ENCODE results near the gene SLC22A9.

Gene SLC22A9

DNA sequence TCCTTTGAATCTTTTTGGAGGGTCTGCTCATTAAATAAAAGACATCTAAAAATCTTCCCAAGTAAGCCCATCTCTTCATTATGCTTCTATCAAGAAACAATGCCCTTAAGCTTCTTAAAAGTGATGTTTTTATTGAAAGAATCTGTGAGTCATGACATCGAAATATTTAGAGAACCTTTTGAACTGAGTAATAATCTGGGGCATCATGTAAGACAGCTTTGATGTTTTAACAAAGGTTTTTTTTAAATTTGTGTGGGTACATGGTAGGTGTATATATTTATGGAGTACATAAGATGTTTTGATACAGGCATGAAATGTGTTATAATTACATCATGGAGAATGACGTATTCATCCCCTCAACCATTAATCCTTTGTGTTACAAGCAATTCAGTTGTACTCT, 74.6 kb downstream of the SLC22A9 start:
- no peak for DNase-seq (ENCODE audit: low read depth in 2 of 3, low spot score in 2 of 3)

DNA sequence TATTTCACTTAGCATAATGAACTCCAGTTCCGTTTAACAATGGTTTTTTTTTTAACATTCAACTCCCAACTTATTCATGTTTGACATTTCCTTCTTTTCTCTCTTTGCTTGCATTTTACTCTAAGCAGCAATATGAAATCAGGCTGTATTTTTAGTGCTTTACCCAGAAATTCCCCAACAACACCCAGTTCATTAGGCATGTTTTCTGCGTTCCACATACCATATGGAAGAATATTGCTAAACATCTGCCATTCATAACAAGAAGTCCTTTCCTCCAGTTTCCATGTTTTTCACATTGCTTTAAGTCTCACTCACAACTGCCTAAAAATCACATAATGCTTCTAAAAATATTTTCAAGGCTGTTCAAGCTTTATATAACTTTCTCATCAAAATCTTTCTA, 75.5 kb downstream of the SLC22A9 start:
- DNase-seq (ENCODE audit: low read depth in 2 of 3, low spot score in 2 of 3) = no peak

DNA sequence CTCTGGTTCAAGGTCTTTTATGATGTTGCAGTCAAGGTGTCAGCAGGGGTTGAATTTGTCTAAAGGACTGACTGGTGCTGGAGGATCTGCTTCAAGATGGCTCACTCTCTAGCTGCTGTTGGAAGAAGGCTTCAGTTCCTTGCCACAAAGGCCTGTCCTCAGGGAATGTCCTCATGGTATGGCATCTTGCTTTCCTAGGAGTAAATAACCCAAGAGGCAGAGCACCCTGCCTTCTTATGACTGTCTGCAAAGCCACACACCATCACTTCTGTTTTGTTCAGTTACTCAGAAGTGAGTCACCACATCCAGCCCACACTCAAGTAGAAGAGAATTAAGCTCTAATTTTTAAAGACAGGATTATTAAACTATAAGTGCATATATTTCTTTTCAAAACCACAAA, 76.1 kb downstream of the SLC22A9 start:
- peak in 1 of 3 experiments; percentile 5 for DNase-seq (ENCODE audit: low read depth in 2 of 3, low spot score in 2 of 3)

DNA sequence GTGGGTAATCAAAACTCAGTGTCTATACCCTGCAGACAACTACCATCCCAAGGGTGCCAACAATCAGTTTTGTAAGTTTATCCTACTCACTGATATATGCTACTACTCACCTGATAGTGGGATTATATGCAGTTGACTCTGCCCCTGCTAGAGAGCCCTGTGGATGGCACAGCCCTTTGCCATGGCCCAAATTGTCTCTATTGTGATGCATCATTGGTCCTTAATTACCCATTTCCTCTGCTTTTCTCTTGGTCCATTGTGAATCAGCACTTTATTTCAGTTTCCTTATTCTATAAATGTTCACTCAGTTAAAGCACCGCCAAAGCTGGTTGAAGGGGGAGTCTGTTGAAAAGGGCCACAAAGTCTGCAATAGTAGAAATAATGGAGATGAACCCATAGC, 79.1 kb downstream of the SLC22A9 start:
- no peak for DNase-seq (ENCODE audit: low read depth in 2 of 3, low spot score in 2 of 3)

DNA sequence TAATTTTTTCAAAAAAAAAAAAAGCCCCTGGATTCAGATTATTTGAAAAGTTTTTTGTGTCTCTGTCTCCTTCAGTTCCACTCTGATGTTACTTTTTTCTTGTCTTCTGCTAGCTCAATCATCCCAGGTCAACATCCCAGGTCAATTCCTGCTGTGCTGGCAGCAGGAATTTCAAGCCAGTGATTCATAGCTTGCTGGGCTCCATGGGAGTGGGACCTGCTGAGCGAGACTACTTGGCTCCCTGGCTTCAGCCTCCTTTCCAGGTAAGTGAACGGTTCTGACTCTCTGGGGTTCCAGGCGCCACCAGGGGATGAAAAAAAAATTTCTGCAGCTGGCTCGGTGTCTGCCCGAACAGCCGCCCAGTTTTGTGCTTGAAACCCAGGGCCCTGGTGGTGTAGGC, 90.0 kb downstream of the SLC22A9 start:
- DNase-seq (ENCODE audit: low read depth in 2 of 3, low spot score in 2 of 3) = no peak
